Fibroblast of mammary gland (primary cell): Measurements from ENCODE around the gene ATP5F1D.

Experiments
- DNase-seq: peaks from one replicate; pipeline ENCODE4 v3.0.0-alpha.2; 2010; ENCODE audit warnings: low read depth
- H3K4me3 ChIP-seq: 2 replicates; pipeline ENCODE4 v1.5.1; 2011; ENCODE audit warnings: low read depth, mild to moderate bottlenecking, low read length, moderate library complexity; ENCODE audit not compliant: control insufficient read depth
- CTCF ChIP-seq: conservative IDR thresholded peaks from 2 replicates; pipeline ENCODE4 v1.5.1; 2011; ENCODE audit warnings: low read depth, low read length, inconsistent platforms; ENCODE audit not compliant: control insufficient read depth, insufficient read depth

Gene ATP5F1D

DNA sequence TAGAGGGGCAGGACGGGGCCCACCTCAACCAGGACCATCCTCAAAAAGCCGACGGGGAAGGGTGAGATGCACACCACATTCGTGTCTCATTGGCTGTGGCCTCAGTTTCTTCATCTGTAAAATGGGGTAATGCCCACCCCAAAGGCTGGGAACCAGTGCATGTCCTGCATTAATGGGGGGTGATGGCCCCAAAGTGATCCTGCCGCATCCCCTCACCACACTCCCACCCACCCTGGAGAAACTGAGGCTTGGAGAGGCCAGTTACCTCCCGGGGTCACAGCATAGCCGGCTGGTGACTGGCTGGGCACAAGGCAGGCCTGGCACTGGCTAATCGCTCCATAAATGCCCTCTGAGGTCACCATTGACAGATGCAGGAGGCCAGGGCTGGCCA, 6.2 kb downstream of the ATP5F1D start:
- H3K4me3 ChIP-seq = peak overlapping the region; percentile 38
- DNase-seq = no peak

GRCh38 chr19:1248139-1248785, 6.7 kb downstream of the ATP5F1D start, which contains the start of gene MIDN:
Gene MIDN, plus strand, starts transcription at chr19:1248583. Its CDS starts 1,714 bp downstream, at chr19:1250297.
- peak; percentile 84 for DNase-seq
- no peak for TF ChIP-seq CTCF
- peak within 1 kb of the TSS; percentile 58 for H3K4me3 ChIP-seq

More for the DNA sequence above, 6.2 kb downstream of the ATP5F1D start:
- TF ChIP-seq CTCF = no peak

DNA sequence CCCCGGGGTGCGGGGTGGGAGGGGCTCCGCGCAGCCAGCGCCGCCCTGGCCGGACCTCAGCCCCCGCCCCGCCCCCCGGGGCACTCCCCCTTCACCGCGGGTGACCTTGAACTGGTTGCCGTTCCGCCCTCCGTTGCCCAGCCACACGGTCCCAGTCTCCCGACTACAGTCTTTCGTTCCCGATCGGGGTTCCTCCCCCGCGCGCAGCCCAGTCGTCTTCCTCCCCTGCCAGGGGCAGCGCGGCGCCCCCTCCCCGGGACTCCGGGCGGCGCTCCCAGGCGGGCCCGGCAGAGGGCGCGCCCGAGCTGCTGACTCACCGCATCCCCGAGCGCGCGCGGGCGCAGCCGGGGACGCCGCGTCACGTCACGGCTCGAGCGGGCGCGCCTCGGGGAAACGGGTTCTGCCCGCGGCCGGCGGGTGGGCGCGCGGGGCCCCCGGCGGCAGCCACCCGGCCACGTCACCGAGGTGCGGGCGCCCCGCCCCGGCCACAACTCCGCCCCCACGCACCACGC, 7.3 kb downstream of the ATP5F1D start:
- peak; percentile 75 for DNase-seq
- peak; percentile 18 for TF ChIP-seq CTCF
- peak overlapping the region; percentile 58 for H3K4me3 ChIP-seq

DNA sequence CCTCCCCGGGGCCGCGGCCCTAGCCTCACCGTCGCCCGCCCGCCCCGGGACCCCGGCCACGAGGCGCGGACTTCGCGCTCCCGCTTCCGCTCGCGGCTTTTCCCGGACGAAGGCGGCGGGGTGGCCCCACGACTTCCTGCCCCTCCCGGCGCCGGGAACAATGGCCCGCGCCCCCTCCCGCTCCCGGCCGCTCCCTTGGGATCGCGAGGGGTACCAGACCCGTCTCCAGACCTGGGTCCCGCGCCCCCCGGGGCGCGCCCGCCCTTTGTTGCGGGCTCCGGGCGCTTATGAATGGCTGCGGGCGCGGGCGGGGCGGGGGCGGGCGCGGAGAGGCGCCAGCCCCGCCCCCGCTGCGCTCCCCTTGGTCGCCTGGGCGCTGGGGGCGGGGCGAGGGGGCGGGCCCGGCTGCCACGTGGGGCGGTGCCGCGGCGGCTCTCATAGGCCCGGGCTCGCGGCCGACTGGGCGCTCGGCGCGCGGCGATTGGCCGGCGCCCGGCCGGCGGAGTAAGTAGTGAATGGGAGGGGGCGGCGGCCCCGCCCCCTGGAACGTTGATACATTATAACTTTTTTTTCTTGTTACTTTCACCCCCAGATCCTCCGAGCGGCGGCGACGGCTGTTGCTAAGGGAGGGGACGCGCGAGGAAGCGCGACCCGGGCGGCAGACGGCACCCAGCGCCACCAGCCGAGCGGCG, 7.9 kb downstream of the ATP5F1D start:
- no peak for TF ChIP-seq CTCF
- peak; percentile 94 for DNase-seq
- H3K4me3 ChIP-seq = peak overlapping the region; percentile 77

DNA sequence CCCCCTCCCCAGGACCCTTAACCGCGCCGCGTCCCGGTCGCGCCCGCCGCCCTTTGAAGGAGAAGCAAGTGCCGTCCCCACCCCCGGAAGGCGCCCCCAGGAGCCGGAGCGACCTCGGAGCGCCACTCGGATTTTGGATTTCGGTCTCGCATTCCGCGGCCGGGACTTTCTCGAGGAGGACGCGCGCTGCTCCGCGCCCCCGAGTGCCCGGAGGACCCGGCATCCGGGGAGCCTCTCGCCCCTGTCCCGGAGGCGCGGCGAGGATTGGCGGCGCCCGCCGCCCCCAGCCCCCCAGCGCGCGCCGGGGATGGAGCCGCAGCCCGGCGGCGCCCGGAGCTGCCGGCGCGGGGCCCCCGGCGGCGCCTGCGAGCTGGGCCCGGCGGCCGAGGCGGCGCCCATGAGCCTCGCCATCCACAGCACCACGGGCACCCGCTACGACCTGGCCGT, 8.5 kb downstream of the ATP5F1D start:
- H3K4me3 ChIP-seq = peak overlapping the region; percentile 77
- DNase-seq = no peak
- no peak for TF ChIP-seq CTCF

- no peak for DNase-seq
- peak overlapping the region; percentile 77 for H3K4me3 ChIP-seq
- no peak for TF ChIP-seq CTCF
These were observed 9.1 kb downstream of the ATP5F1D start for GRCh38 chr19:1250437-1251260.
